Measurements from ENCODE around the gene ATP2C1. TPM values are rescaled to one million over a fixed set of nuclear protein-coding genes. Genes with fewer than 3 reads are reported as not detected.

Gene ATP2C1
- polyA plus RNA-seq, 1 donor from 2014 or later = 8.9 TPM

- H3K27ac Mint-ChIP-seq = no peak overlapping the region
- peaks cover 0 to 4% (median 0%) of the 10 kb centered on the region in 3 donors for H3K4me1 Mint-ChIP-seq
- no peaks in the 10 kb centered on the region for H3K27me3 Mint-ChIP-seq
- peaks cover 2% of the 10 kb centered on the region for H3K36me3 Mint-ChIP-seq
- no peak overlapping the region for H3K4me3 Mint-ChIP-seq
- peaks cover 0 to 6% (median 1%) of the 10 kb centered on the region in 3 donors for H3K9me3 Mint-ChIP-seq
These were observed 156.1 kb downstream of the ATP2C1 start for GRCh38 chr3:131050001-131050400.

- H3K9me3 Mint-ChIP-seq = no peaks in the 10 kb centered on the region
- no peaks in the 10 kb centered on the region for H3K36me3 Mint-ChIP-seq
- H3K27me3 Mint-ChIP-seq = peaks cover 4% of the 10 kb centered on the region
- H3K4me3 Mint-ChIP-seq = no peak overlapping the region
- peaks cover 0 to 1% (median 0%) of the 10 kb centered on the region in 3 donors for H3K4me1 Mint-ChIP-seq
- no peak overlapping the region for H3K27ac Mint-ChIP-seq
These were observed 159.4 kb downstream of the ATP2C1 start for GRCh38 chr3:131053043-131053859.

Other genes starting within 250 kb of the ATP2C1 start
- gene PIK3R4, start 147.3 kb upstream of the ATP2C1 start, polyA plus RNA-seq = 17.0 TPM
- 20.1 TPM for gene ASTE1, start 132.7 kb downstream of the ATP2C1 start, polyA plus RNA-seq
- gene NEK11, start 132.8 kb downstream of the ATP2C1 start, polyA plus RNA-seq = 1.5 TPM

Measured in IgD-negative memory B cell (primary cell).